ENCODE results near the gene EPHA2.

The EPHA2 gene

GRCh38 chr1:16122916-16123315 is 33.0 kb downstream of the EPHA2 start:
- Histone ChIP-seq H3K79me2 (ENCODE audit: insufficient read depth, low read depth) (no peaks in the 10 kb centered on the region), H3K36me3 (ENCODE audit: insufficient read depth) (no peaks in the 10 kb centered on the region), H3K27me3 (ENCODE audit: insufficient read depth, low read depth) (peaks cover 8% of the 10 kb centered on the region; the same call in 1 of the 2 replicates), H3K9ac (no peak overlapping the region), H3K4me3 (IDR thresholded peaks at IDR 0.05; ENCODE audit: insufficient read depth, low read depth, low read length) (no peak overlapping the region), H4K20me1 (ENCODE audit: insufficient read depth) (no peaks in the 10 kb centered on the region), H3K4me1 (ENCODE audit: low read depth, poor library complexity, severe bottlenecking) (no peaks in the 10 kb centered on the region), H3K4me2 (no peak overlapping the region), H2AFZ (ENCODE audit: low read depth) (no peak overlapping the region), H3K27ac (no peak overlapping the region)
- TF ChIP-seq CTCF (conservative IDR thresholded peaks at IDR 0.05; ENCODE audit: low read depth, low read length), result no peak

- H3K4me2 ChIP-seq, result no peak overlapping the region
Observed at GRCh38 chr1:16122350-16122881, 33.5 kb downstream of the EPHA2 start.

GRCh38 chr1:16120940-16121410 is 34.9 kb downstream of the EPHA2 start:
- Histone ChIP-seq H3K4me2 (no peak overlapping the region), H3K4me3 (IDR thresholded peaks at IDR 0.05; ENCODE audit: insufficient read depth, low read depth, low read length) (no peak overlapping the region), H3K27ac (no peak overlapping the region), H3K27me3 (ENCODE audit: insufficient read depth, low read depth) (peaks cover 5% of the 10 kb centered on the region; the same call in 1 of the 2 replicates), H2AFZ (ENCODE audit: low read depth) (no peak overlapping the region), H3K4me1 (ENCODE audit: low read depth, poor library complexity, severe bottlenecking) (no peaks in the 10 kb centered on the region), H3K9ac (no peak overlapping the region), H4K20me1 (ENCODE audit: insufficient read depth) (no peaks in the 10 kb centered on the region), H3K79me2 (ENCODE audit: insufficient read depth, low read depth) (no peaks in the 10 kb centered on the region), H3K36me3 (ENCODE audit: insufficient read depth) (no peaks in the 10 kb centered on the region)
- no peak for TF ChIP-seq CTCF (conservative IDR thresholded peaks at IDR 0.05; ENCODE audit: low read depth, low read length)

More at GRCh38 chr1:16122350-16122881, 33.5 kb downstream of the EPHA2 start:
- Histone ChIP-seq H2AFZ (ENCODE audit: low read depth) (no peak overlapping the region), H4K20me1 (ENCODE audit: insufficient read depth) (no peaks in the 10 kb centered on the region), H3K4me3 (IDR thresholded peaks at IDR 0.05; ENCODE audit: insufficient read depth, low read depth, low read length) (no peak overlapping the region), H3K36me3 (ENCODE audit: insufficient read depth) (no peaks in the 10 kb centered on the region), H3K4me1 (ENCODE audit: low read depth, poor library complexity, severe bottlenecking) (no peaks in the 10 kb centered on the region), H3K27me3 (ENCODE audit: insufficient read depth, low read depth) (peaks cover 5% of the 10 kb centered on the region; the same call in 1 of the 2 replicates), H3K79me2 (ENCODE audit: insufficient read depth, low read depth) (no peaks in the 10 kb centered on the region), H3K27ac (no peak overlapping the region), H3K9ac (no peak overlapping the region)
- TF ChIP-seq CTCF (conservative IDR thresholded peaks at IDR 0.05; ENCODE audit: low read depth, low read length), result no peak

- H3K4me1 ChIP-seq (ENCODE audit: low read depth, poor library complexity, severe bottlenecking), result no peaks in the 10 kb centered on the region
- H3K27ac ChIP-seq, result no peak overlapping the region
- peaks cover under 1% of the 10 kb centered on the region; the same call in 1 of the 2 replicates for H3K27me3 ChIP-seq (ENCODE audit: insufficient read depth, low read depth)
Observed at GRCh38 chr1:16120407-16120806, 35.5 kb downstream of the EPHA2 start.

More at GRCh38 chr1:16120407-16120806, 35.5 kb downstream of the EPHA2 start:
- no peaks in the 10 kb centered on the region for H3K36me3 ChIP-seq (ENCODE audit: insufficient read depth)
- no peak overlapping the region for H3K4me2 ChIP-seq
- no peak overlapping the region for H3K9ac ChIP-seq
- H3K4me3 ChIP-seq (IDR thresholded peaks at IDR 0.05; ENCODE audit: insufficient read depth, low read depth, low read length), result no peak overlapping the region
- no peaks in the 10 kb centered on the region for H4K20me1 ChIP-seq (ENCODE audit: insufficient read depth)
- no peak for TF ChIP-seq CTCF (conservative IDR thresholded peaks at IDR 0.05; ENCODE audit: low read depth, low read length)
- no peak overlapping the region for H2AFZ ChIP-seq (ENCODE audit: low read depth)
- H3K79me2 ChIP-seq (ENCODE audit: insufficient read depth, low read depth), result no peaks in the 10 kb centered on the region
